Ovary (tissue), 9 donors: ENCODE results near the gene BNC2. TPM values are rescaled to one million over a fixed set of nuclear protein-coding genes. Genes with fewer than 3 reads are reported as not detected.

ENCODE experiments used
- DNase-seq, 5 donors: peaks; one replicate each; pipeline ENCODE4 v3.0.0-alpha.2; 2019 to 2020
- H3K27ac ChIP-seq, 2 donors: fragments of 200-600 bp; one replicate each; pipeline versions ENCODE4 v1.5.1 to v1.8.0; 2019 to 2022
- H3K27me3 ChIP-seq: fragments of 200-600 bp; one replicate; pipeline ENCODE4 v1.8.0; 2022
- H3K36me3 ChIP-seq: fragments of 200-600 bp; sonication (generic); one replicate; pipeline ENCODE4 v1.5.1; 2019
- H3K4me1 ChIP-seq: one replicate; pipeline ENCODE4 v1.8.1; 2013; ENCODE audit warnings: mild to moderate bottlenecking, moderate library complexity; ENCODE audit not compliant: insufficient read depth
- H3K4me3 ChIP-seq: fragments of 200-600 bp; sonication (generic); one replicate; pipeline ENCODE4 v1.5.1; 2017
- H3K9me3 ChIP-seq, 2 donors: fragments of 200-600 bp in 1 of 2; sonication (generic) in 1 of 2; one replicate each; pipeline versions ENCODE4 v1.5.1 to v1.8.1; 2013 to 2019; ENCODE audit warnings: mild to moderate bottlenecking in 1 of 2, moderate library complexity in 1 of 2
- EP300 ChIP-seq: sonication (generic); formaldehyde crosslinking; IDR thresholded peaks from one replicate; pipeline ENCODE4 v1.6.1; 2017; ENCODE audit warnings: antibody characterized with exemption
- POLR2A ChIP-seq: fragments of 450-650 bp; IDR thresholded peaks from one replicate; pipeline ENCODE4 v1.6.1; 2017; ENCODE audit warnings: antibody characterized with exemption, mild to moderate bottlenecking, moderate library complexity
- WGBS, 3 donors: extraction: QIAGEN DNeasy Blood & Tissue Kit in 1 of 3; methylation state at CpG; one replicate each; pipeline versions ENCODE4 v1.1.5 to v1.1.7; 2013 to 2017; 5-methylcytosine and 5-hydroxymethylcytosine counted together
- intact Hi-C, 4 donors: fragments of 100-400 bp; cut with DNase I; formaldehyde crosslinking; loops; one replicate each; pipeline versions ENCODE4 v1.11.0 to v1.15.1; 2022 to 2023
- polyA plus RNA-seq, 2 donors: library from polyadenylated mRNA; stranded (reverse); fragments of 200-250 nt in 1 of 2; fragments of 350-450 nt in 1 of 2; fragmentation: Illumina TruSeq in 1 of 2; extraction: RNeasy Lipid Tissue Mini Kit (QIAGEN cat#74804) in 1 of 2; gene quantifications; one replicate each; pipeline ENCODE4 v1.2.3, GENCODE V29; 2013 to 2014
- total RNA-seq, 7 donors: library from RNA; depleted of rRNA in 2 of 7; stranded (reverse); fragments of >200 nt in 2 of 7; fragmentation: NEBNext Ultra II Directional in 3 of 7; extraction: Animal tissue kit (Norgen Biotek cat#: 25700) in 3 of 7; gene quantifications; one replicate each; pipeline versions ENCODE4 v1.1.0 to v1.2.4, GENCODE V29; 2016 to 2023
- TF ChIP-seq, protein P1 (sequence below), 3 donors: fragments of 450-650 bp in 2 of 3; fragments of 200-600 bp in 1 of 3; IDR thresholded peaks; one replicate each; pipeline versions ENCODE4 v1.5.1 to v1.8.0; 2016 to 2022; ENCODE audit warnings: antibody characterized with exemption in 3 of 3, mild to moderate bottlenecking in 1 of 3
- donor health status: DM: no; HTN: no; CAD: no; lungs with moderate emphysema.
- donor health status: DM: no; HTN: no; CAD: no.
- donor health status: Bipolar disorder and iron deficiency.
- donor health status: DM: yes; HTN: yes; CAD: no.
- donor health status: DM: no; HTN: no; CAD: no.
- donor health status: DM: yes; HTN: yes; CAD: no.

Gene BNC2
- total and polyA plus RNA-seq, 9 donors: 17.2 to 232 (median 197) TPM

DNA sequence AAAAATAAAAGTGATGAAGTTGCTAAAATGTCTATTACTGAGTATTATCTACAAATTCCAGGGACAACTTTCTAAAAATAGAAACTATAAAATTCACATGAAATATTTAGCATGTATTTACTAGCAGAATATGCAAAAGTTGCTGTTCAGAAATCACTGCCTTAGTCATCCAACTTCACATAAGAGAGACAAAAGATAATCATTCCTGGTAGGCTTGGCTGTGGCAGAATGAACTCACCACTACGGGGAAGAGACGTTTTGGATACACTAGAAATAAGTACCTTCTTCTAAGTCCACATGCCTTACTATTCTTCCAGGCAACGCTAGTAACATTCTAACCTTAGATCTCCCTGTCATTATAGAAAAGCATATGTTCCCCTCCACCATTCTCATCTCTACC, 272.2 kb downstream of the BNC2 start:
- no peak for TF ChIP-seq POLR2A
- TF ChIP-seq, protein P1, sequence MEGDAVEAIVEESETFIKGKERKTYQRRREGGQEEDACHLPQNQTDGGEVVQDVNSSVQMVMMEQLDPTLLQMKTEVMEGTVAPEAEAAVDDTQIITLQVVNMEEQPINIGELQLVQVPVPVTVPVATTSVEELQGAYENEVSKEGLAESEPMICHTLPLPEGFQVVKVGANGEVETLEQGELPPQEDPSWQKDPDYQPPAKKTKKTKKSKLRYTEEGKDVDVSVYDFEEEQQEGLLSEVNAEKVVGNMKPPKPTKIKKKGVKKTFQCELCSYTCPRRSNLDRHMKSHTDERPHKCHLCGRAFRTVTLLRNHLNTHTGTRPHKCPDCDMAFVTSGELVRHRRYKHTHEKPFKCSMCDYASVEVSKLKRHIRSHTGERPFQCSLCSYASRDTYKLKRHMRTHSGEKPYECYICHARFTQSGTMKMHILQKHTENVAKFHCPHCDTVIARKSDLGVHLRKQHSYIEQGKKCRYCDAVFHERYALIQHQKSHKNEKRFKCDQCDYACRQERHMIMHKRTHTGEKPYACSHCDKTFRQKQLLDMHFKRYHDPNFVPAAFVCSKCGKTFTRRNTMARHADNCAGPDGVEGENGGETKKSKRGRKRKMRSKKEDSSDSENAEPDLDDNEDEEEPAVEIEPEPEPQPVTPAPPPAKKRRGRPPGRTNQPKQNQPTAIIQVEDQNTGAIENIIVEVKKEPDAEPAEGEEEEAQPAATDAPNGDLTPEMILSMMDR (IDR thresholded peaks at IDR 0.05): no peak
- no peak for TF ChIP-seq EP300
- Histone ChIP-seq H3K4me3 (no peak overlapping the region), H3K9me3 (no peaks in the 10 kb centered on the region), H3K4me1 (peaks cover 3% of the 10 kb centered on the region), H3K27ac (peak overlapping the region in 1 of 2 donors; percentile 16), H3K27me3 (no peaks in the 10 kb centered on the region), H3K36me3 (no peaks in the 10 kb centered on the region)
- no peak for DNase-seq
- WGBS, 3 donors: 28 to 42% (median 31%) methylated on average over 3 of the region's 3 CpGs
- intact Hi-C loops: no loop called here

DNA sequence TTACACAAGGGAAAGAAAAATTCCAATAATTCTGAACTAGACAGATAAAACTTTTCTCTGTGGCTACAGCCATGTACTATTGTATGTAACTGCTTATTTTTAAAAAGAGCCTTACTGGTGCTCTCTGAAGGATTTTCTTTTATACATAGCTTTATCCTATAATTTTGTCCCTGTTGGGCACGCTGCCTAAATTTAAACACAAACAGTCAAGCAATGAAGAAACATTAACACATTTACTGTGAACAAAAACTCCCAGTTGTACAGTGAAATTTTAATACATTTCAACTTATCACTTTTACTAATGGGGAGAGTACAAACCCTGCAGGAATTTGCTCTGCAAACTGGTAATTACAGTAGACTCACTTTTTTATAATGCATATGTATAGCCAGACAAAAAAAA, 273.3 kb downstream of the BNC2 start:
- DNase-seq: no peak
- Histone ChIP-seq H3K27ac (no peak overlapping the region), H3K9me3 (no peaks in the 10 kb centered on the region), H3K4me3 (no peak overlapping the region), H3K36me3 (no peaks in the 10 kb centered on the region), H3K27me3 (no peaks in the 10 kb centered on the region), H3K4me1 (peaks cover 3% of the 10 kb centered on the region)
- intact Hi-C loops: no loop called here
- 16 to 37% (median 26%) methylated on average over 1 of the region's 1 CpG for WGBS, 3 donors
- no peak for TF ChIP-seq EP300
- TF ChIP-seq, protein P1 (IDR thresholded peaks at IDR 0.05): no peak
- TF ChIP-seq POLR2A: no peak

DNA sequence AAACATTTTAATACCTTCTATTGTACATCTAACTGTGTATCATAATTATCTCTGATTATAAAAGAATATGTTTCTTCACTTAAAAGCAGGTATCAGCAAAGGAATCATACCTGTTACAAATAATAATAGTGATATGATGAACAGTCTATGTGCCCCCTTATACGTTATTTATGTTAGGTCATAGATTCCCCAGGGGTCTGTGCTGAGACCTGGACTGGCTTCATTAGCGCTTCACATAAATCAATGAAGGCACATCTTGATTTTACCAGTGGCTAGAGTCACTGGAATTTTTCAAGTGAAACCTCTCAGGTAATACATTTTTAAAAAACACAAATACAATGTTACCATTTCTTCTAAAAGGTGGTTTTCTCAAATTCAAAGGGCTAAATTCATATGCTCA, 275.2 kb downstream of the BNC2 start:
- Histone ChIP-seq H3K9me3 (no peaks in the 10 kb centered on the region), H3K36me3 (no peaks in the 10 kb centered on the region), H3K27ac (peak overlapping the region in 1 of 2 donors; percentile 1), H3K4me3 (no peak overlapping the region), H3K4me1 (peaks cover 5% of the 10 kb centered on the region), H3K27me3 (no peaks in the 10 kb centered on the region)
- DNase-seq: no peak
- WGBS, 3 donors: 94 to 95% (median 95%) methylated on average over 2 of the region's 2 CpGs
- TF ChIP-seq, protein P1 (IDR thresholded peaks at IDR 0.05): no peak
- TF ChIP-seq EP300 (no peak), POLR2A (no peak)
- intact Hi-C loops: no loop called here

DNA sequence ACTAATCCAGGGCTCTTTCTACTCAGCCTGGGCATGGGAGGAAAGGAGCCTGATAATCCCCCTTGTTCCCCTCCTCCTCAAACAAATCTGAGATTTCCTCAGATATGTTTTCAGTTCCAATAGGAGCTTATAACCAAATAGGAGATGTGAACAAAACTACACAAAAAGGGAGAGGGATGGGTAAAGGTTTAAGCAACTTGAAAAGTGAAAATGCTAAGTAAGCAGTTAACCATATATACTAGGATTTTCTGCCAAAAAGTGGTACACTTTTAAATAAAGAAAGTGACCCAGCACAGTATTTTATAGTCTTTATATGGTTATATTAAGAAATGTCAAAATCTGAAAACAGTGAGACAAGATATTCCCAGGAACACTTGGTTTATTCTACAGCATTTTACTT, 275.7 kb downstream of the BNC2 start:
- Histone ChIP-seq H3K9me3 (no peaks in the 10 kb centered on the region), H3K36me3 (no peaks in the 10 kb centered on the region), H3K4me1 (peaks cover 5% of the 10 kb centered on the region), H3K27me3 (no peaks in the 10 kb centered on the region), H3K27ac (peak overlapping the region in 1 of 2 donors; percentile 1), H3K4me3 (no peak overlapping the region)
- DNase-seq: no peak
- TF ChIP-seq EP300: no peak
- TF ChIP-seq, protein P1 (IDR thresholded peaks at IDR 0.05): no peak
- no peak for TF ChIP-seq POLR2A
- intact Hi-C loops: no loop called here

DNA sequence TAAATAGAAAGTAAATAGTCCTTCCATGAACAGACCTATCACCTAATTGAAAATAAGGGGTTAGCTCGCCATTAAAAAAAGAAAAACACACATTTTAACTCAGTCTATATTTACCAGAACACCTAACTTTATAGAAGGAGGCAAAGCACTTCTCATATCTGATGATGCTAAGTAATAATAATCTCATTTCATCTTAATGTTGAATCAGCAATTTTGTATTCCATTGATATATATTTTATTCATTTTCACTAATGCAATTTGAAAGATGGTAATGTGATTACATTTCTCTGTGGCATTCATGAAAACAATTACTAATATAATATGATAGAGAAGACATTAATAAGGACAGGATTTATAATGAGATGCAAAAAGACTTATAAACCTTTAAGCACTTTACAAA, 276.7 kb downstream of the BNC2 start:
- Histone ChIP-seq H3K4me1 (peaks cover 5% of the 10 kb centered on the region), H3K9me3 (no peaks in the 10 kb centered on the region), H3K4me3 (no peak overlapping the region), H3K27me3 (no peaks in the 10 kb centered on the region), H3K27ac (no peak overlapping the region), H3K36me3 (no peaks in the 10 kb centered on the region)
- DNase-seq: no peak
- WGBS, 3 donors: 48 to 79% (median 73%) methylated on average over 1 of the region's 1 CpG
- TF ChIP-seq EP300 (no peak), POLR2A (no peak)
- TF ChIP-seq, protein P1 (IDR thresholded peaks at IDR 0.05): no peak
- intact Hi-C loops: no loop called here
